Endodermal cell (in vitro differentiated cells): ENCODE results near the gene FNDC7. TPM values are rescaled to one million over a fixed set of nuclear protein-coding genes. Genes with fewer than 3 reads are reported as not detected.

Experiments
- DNase-seq: peaks from one replicate; pipeline ENCODE4 v3.0.0-alpha.2; 2017
- H3K27ac ChIP-seq: 2 replicates; pipeline ENCODE4 v1.5.1; 2013; ENCODE audit warnings: mild to moderate bottlenecking, low read depth, low read length, moderate library complexity
- H3K27me3 ChIP-seq: 2 replicates; pipeline ENCODE4 v1.6.1; 2013; ENCODE audit warnings: mild to moderate bottlenecking, low read length, moderate library complexity; ENCODE audit not compliant: insufficient read depth, control insufficient read depth, poor library complexity, severe bottlenecking
- H3K36me3 ChIP-seq: 2 replicates; pipeline ENCODE4 v1.7.0; 2013; ENCODE audit warnings: mild to moderate bottlenecking, low read length, moderate library complexity; ENCODE audit not compliant: control insufficient read depth, insufficient read depth
- H3K4me1 ChIP-seq: one replicate; pipeline ENCODE4 v1.7.0; 2013; ENCODE audit warnings: low read length; ENCODE audit not compliant: control insufficient read depth, insufficient read depth
- H3K4me3 ChIP-seq: 2 replicates; pipeline ENCODE4 v1.5.1; 2013; ENCODE audit warnings: mild to moderate bottlenecking, low read length, moderate library complexity
- H3K9ac ChIP-seq: 2 replicates; pipeline ENCODE4 v1.6.1; 2013; ENCODE audit warnings: mild to moderate bottlenecking, low read length, moderate library complexity; ENCODE audit not compliant: poor library complexity, severe bottlenecking; ENCODE audit errors: extremely low read depth
- H3K9me3 ChIP-seq: 2 replicates; pipeline ENCODE4 v1.6.1; 2013; ENCODE audit warnings: mild to moderate bottlenecking, low read length, moderate library complexity; ENCODE audit not compliant: control insufficient read depth
- H3K27ac Mint-ChIP-seq: 2 replicates; pipeline ENCODE4 v1.8.0; 2020; ENCODE audit warnings: mixed read lengths
- H3K27me3 Mint-ChIP-seq: 2 replicates; pipeline ENCODE4 v1.8.0; 2021; ENCODE audit warnings: mild to moderate bottlenecking, mixed read lengths; ENCODE audit not compliant: insufficient read depth
- H3K36me3 Mint-ChIP-seq: 2 replicates; pipeline ENCODE4 v1.8.0; 2020; ENCODE audit warnings: low read depth, mixed read lengths
- H3K4me1 Mint-ChIP-seq: 2 replicates; pipeline ENCODE4 v1.8.0; 2020; ENCODE audit warnings: mixed read lengths
- H3K4me3 Mint-ChIP-seq: 2 replicates; pipeline ENCODE4 v1.8.0; 2020; ENCODE audit warnings: mild to moderate bottlenecking, moderate library complexity, mixed read lengths
- H3K9me3 Mint-ChIP-seq: 2 replicates; pipeline ENCODE4 v1.8.0; 2020; ENCODE audit warnings: mild to moderate bottlenecking, mixed read lengths
- CTCF ChIP-seq: fragments of 200-600 bp; sonication (generic); conservative IDR thresholded peaks from 2 replicates; pipeline ENCODE4 v1.5.0; 2021; ENCODE audit warnings: antibody characterized with exemption, mild to moderate bottlenecking
- WGBS, 2 experiments: methylation state at CpG; one replicate each; pipeline versions ENCODE4 v1.1.5 to v1.1.7; 2013; ENCODE audit warnings: missing lambda C conversion rate in 2 of 2, mixed read lengths in 1 of 2; ENCODE audit not compliant: insufficient coverage in 1 of 2, insufficient read length in 1 of 2; 5-methylcytosine and 5-hydroxymethylcytosine counted together
- total RNA-seq, 2 donors: library from RNA; stranded (reverse); fragmentation: NEBNext Ultra II Directional in 1 of 2; extraction: Animal tissue kit (Norgen Biotek cat#: 25700) in 1 of 2; gene quantifications; 2 replicates in 1 of 2; 3 replicates in 1 of 2; pipeline ENCODE4 v1.2.1, GENCODE V29; 2021

Gene FNDC7
- total RNA-seq, 2 donors from 2014 or later: not detected

GRCh38 chr1:108686614-108687313 is 25.9 kb upstream of the FNDC7 start:
- no peak overlapping the region for H3K9ac ChIP-seq
- H3K36me3 ChIP-seq: no peaks in the 10 kb centered on the region
- H3K4me3 ChIP-seq: no peak overlapping the region
- Mint-ChIP-seq H3K27me3 (peaks cover 9% of the 10 kb centered on the region), H3K4me3 (no peak overlapping the region), H3K4me1 (peaks cover 15% of the 10 kb centered on the region), H3K36me3 (peaks cover under 1% of the 10 kb centered on the region), H3K27ac (no peak overlapping the region), H3K9me3 (peaks cover 5% of the 10 kb centered on the region)
- H3K27me3 ChIP-seq: no peaks in the 10 kb centered on the region
- H3K4me1 ChIP-seq: no peaks in the 10 kb centered on the region
- peaks cover 11% of the 10 kb centered on the region for H3K9me3 ChIP-seq
- no peak for TF ChIP-seq CTCF
- WGBS, 2 experiments: 86 to 87% methylated on average over 1 to 2 of the region's 2 CpGs
- H3K27ac ChIP-seq: no peak overlapping the region
- no peak for DNase-seq

GRCh38 chr1:108691128-108691941 is 21.4 kb upstream of the FNDC7 start:
- no peak for TF ChIP-seq CTCF
- peaks cover 19% of the 10 kb centered on the region for H3K4me1 Mint-ChIP-seq
- Histone ChIP-seq H3K4me1 (no peaks in the 10 kb centered on the region), H3K27me3 (no peaks in the 10 kb centered on the region), H3K4me3 (peak overlapping the region; percentile 98), H3K36me3 (peaks cover 18% of the 10 kb centered on the region), H3K9ac (peak overlapping the region; percentile 90), H3K27ac (no peak overlapping the region), H3K9me3 (no peaks in the 10 kb centered on the region)
- H3K9me3 Mint-ChIP-seq: no peaks in the 10 kb centered on the region
- DNase-seq: no peak
- 40 to 43% methylated on average over 9 to 12 of the region's 12 CpGs for WGBS, 2 experiments
- H3K27me3 Mint-ChIP-seq: peaks cover 9% of the 10 kb centered on the region
- H3K27ac Mint-ChIP-seq: peak overlapping the region; percentile 100
- H3K36me3 Mint-ChIP-seq: peaks cover 12% of the 10 kb centered on the region
- H3K4me3 Mint-ChIP-seq: peak overlapping the region; percentile 99

- peaks cover 9% of the 10 kb centered on the region for H3K27me3 Mint-ChIP-seq
- peak within 1 kb of the TSS; percentile 98 for H3K4me3 ChIP-seq
- H3K27ac Mint-ChIP-seq: peak within 1 kb of the TSS; percentile 100
- no peaks in the 10 kb centered on the region for H3K9me3 Mint-ChIP-seq
- no peak for TF ChIP-seq CTCF
- H3K9me3 ChIP-seq: no peaks in the 10 kb centered on the region
- H3K4me1 ChIP-seq: no peaks in the 10 kb centered on the region
- H3K27ac ChIP-seq: peak within 1 kb of the TSS; percentile 97
- H3K36me3 Mint-ChIP-seq: peaks cover 20% of the 10 kb centered on the region
- peaks cover 19% of the 10 kb centered on the region for H3K4me1 Mint-ChIP-seq
- H3K27me3 ChIP-seq: no peaks in the 10 kb centered on the region
- H3K9ac ChIP-seq: peak within 1 kb of the TSS; percentile 90
- H3K4me3 Mint-ChIP-seq: peak within 1 kb of the TSS; percentile 99
- WGBS, 2 experiments: 0% methylated on average over 11 to 59 of the region's 59 CpGs
- peak; percentile 98 for DNase-seq
- H3K36me3 ChIP-seq: peaks cover 26% of the 10 kb centered on the region
These were observed 20.6 kb upstream of the FNDC7 start, which contains the start of gene PRPF38B for GRCh38 chr1:108691942-108692723. Gene PRPF38B, plus strand, starts transcription at chr1:108692310. Its CDS starts 282 bp downstream, at chr1:108692592.
